Occipital lobe (tissue), 2 donors: ENCODE measurements around the gene CENPV. TPM values are rescaled to one million over a fixed set of nuclear protein-coding genes. Genes with fewer than 3 reads are reported as not detected.
"Not testable (repeated sequence)": the region's sequence is repeated elsewhere in the genome, so short reads cannot be mapped to it uniquely, and the experiment has no call there.

Experiments
- DNase-seq: peaks from one replicate; lab custom pipeline; 2025; lab: John Stamatoyannopoulos, UW
- total RNA-seq: library from RNA; depleted of rRNA; stranded (reverse); fragments of >200 nt; gene quantifications from one replicate; pipeline ENCODE4 v1.2.3, GENCODE V29; 2014

Gene CENPV
- 95.5 TPM for total RNA-seq

- DNase-seq: peak; percentile 40
Observed at GRCh38 chr17:16353317-16354174, at the start of gene CENPV. CENPV (minus strand) TSS chr17:16353469; CDS start chr17:16353436, 33 bp downstream.

- DNase-seq: peak; percentile 38
Observed at GRCh38 chr17:16398270-16399267, 45.3 kb upstream of the CENPV start.

- peak; percentile 26 for DNase-seq
Observed at GRCh38 chr17:16396693-16397092, 43.4 kb upstream of the CENPV start.

- DNase-seq: not testable (repeated sequence)
Observed at GRCh38 chr17:16395887-16396286, 42.6 kb upstream of the CENPV start.

- DNase-seq: not testable (repeated sequence)
Observed at GRCh38 chr17:16392491-16392890, 39.2 kb upstream of the CENPV start.

- no peak for DNase-seq
Observed at GRCh38 chr17:16391451-16391850, 38.2 kb upstream of the CENPV start.

GRCh38 chr17:16386126-16386507 lies 32.8 kb upstream of the CENPV start:
- not testable (repeated sequence) for DNase-seq

- no peak for DNase-seq
Observed at GRCh38 chr17:16384557-16384956, 31.3 kb upstream of the CENPV start.

GRCh38 chr17:16383772-16384287 lies 30.6 kb upstream of the CENPV start:
- no peak for DNase-seq

GRCh38 chr17:16383216-16383615 lies 29.9 kb upstream of the CENPV start:
- no peak for DNase-seq

- no peak for DNase-seq
Observed at GRCh38 chr17:16381496-16381820, 28.2 kb upstream of the CENPV start.

- peak; percentile 79 for DNase-seq
Observed at GRCh38 chr17:16380640-16381495, 27.6 kb upstream of the CENPV start, which contains the start of gene UBB. UBB (plus strand) TSS chr17:16381091; CDS start chr17:16381908, 817 bp downstream.

GRCh38 chr17:16379654-16380053 lies 26.4 kb upstream of the CENPV start:
- DNase-seq: no peak

- no peak for DNase-seq
Observed at GRCh38 chr17:16378636-16379282, 25.5 kb upstream of the CENPV start.

GRCh38 chr17:16377941-16378341 lies 24.7 kb upstream of the CENPV start:
- no peak for DNase-seq

- DNase-seq: no peak
Observed at GRCh38 chr17:16374146-16374938, 21.1 kb upstream of the CENPV start.

GRCh38 chr17:16371742-16372141 lies 18.5 kb upstream of the CENPV start:
- no peak for DNase-seq

- DNase-seq: no peak
Observed at GRCh38 chr17:16364625-16365024, 11.4 kb upstream of the CENPV start.

GRCh38 chr17:16363749-16364536 lies 10.7 kb upstream of the CENPV start:
- no peak for DNase-seq
